GM04504 (cell line): ENCODE results near the gene UBE2M.
A peak's percentile ranks its signal among the peaks of the same experiment; 100 is the strongest.

Source experiments
- DNase-seq: peaks from one replicate; pipeline ENCODE4 v3.0.0-alpha.2; 2012; ENCODE audit warnings: low read depth

UBE2M gene

GRCh38 chr19:58570770-58571574, 12.6 kb upstream of the UBE2M start:
- DNase-seq, result no peak

- DNase-seq, result no peak
Observed at GRCh38 chr19:58569943-58570670, 11.7 kb upstream of the UBE2M start.

GRCh38 chr19:58569191-58569942, 11.0 kb upstream of the UBE2M start:
- DNase-seq, result no peak

- no peak for DNase-seq
Observed at GRCh38 chr19:58568453-58569130, 10.2 kb upstream of the UBE2M start.

GRCh38 chr19:58566989-58567388, 8.6 kb upstream of the UBE2M start:
- no peak for DNase-seq

GRCh38 chr19:58563823-58564222, 5.4 kb upstream of the UBE2M start:
- no peak for DNase-seq

- DNase-seq, result no peak
Observed at GRCh38 chr19:58563034-58563573, 4.7 kb upstream of the UBE2M start.

GRCh38 chr19:58562122-58563033, 4.0 kb upstream of the UBE2M start:
- DNase-seq, result no peak

- DNase-seq, result no peak
Observed at GRCh38 chr19:58561373-58562121, 3.1 kb upstream of the UBE2M start.

GRCh38 chr19:58560921-58561320, 2.5 kb upstream of the UBE2M start:
- DNase-seq, result no peak

- no peak for DNase-seq
Observed at GRCh38 chr19:58560007-58560887, 1.8 kb upstream of the UBE2M start.

- DNase-seq, result peak; percentile 85
Observed at GRCh38 chr19:58559275-58560006, 1.0 kb upstream of the UBE2M start.

- DNase-seq, result peak; percentile 96
Observed at GRCh38 chr19:58558623-58559274, 338 bp upstream of the UBE2M start.

- no peak for DNase-seq
Observed at GRCh38 chr19:58557221-58558065, 968 bp downstream of the UBE2M start.

GRCh38 chr19:58556622-58557220, 1.7 kb downstream of the UBE2M start:
- no peak for DNase-seq

GRCh38 chr19:58555920-58556621, 2.3 kb downstream of the UBE2M start:
- no peak for DNase-seq
